Measurements from ENCODE around the gene WBP2NL. TPM values are rescaled to one million over a fixed set of nuclear protein-coding genes. Genes with fewer than 3 reads are reported as not detected.

The WBP2NL gene
- polyA plus RNA-seq, 1 experiment = 0.21 TPM

- H3K27ac ChIP-seq (ENCODE audit: low read depth, low read length) = no peak overlapping the region
- TF ChIP-seq CTCF (IDR thresholded peaks at IDR 0.05; ENCODE audit: low read depth, low read length) = no peak
- POLR2A ChIA-PET = no interaction called here
- H3K27me3 ChIP-seq (ENCODE audit: control insufficient read depth, insufficient read depth, low read length) = peaks cover 7% of the 10 kb centered on the region
- no peak overlapping the region for H3K4me3 ChIP-seq (ENCODE audit: low read depth, low read length)
- CTCF ChIA-PET = interaction anchor here (0.6 to 1.9 kb wide), 4 partner anchors 9 to 260 kb away, joined by 3 to 11 read pairs (median 3); partner anchors contain the start of gene CENPM
- H3K9me3 ChIP-seq (ENCODE audit: control insufficient read depth, insufficient read depth, low read length) = no peaks in the 10 kb centered on the region; the same call in 1 of the 2 replicates
- no peak for DNase-seq (ENCODE audit: low read depth, low spot score)
Measured at GRCh38 chr22:41957941-41958556, 40.5 kb upstream of the WBP2NL start.

- Histone ChIP-seq H3K27ac (ENCODE audit: low read depth, low read length) (no peak overlapping the region), H3K4me3 (ENCODE audit: low read depth, low read length) (no peak overlapping the region), H3K27me3 (ENCODE audit: control insufficient read depth, insufficient read depth, low read length) (peaks cover 7% of the 10 kb centered on the region), H3K9me3 (ENCODE audit: control insufficient read depth, insufficient read depth, low read length) (no peaks in the 10 kb centered on the region)
- no peak for DNase-seq (ENCODE audit: low read depth, low spot score)
- POLR2A ChIA-PET = no interaction called here
- CTCF ChIA-PET = interaction anchor here (0.6 to 1.0 kb wide), 2 partner anchors 126 to 266 kb away, joined by 3 to 4 read pairs; no protein-coding TSS in a partner anchor
- TF ChIP-seq CTCF (IDR thresholded peaks at IDR 0.05; ENCODE audit: low read depth, low read length) = no peak
Measured at GRCh38 chr22:41963453-41964111, 35.0 kb upstream of the WBP2NL start.

GRCh38 chr22:41964112-41964491, 34.5 kb upstream of the WBP2NL start:
- H3K27me3 ChIP-seq (ENCODE audit: control insufficient read depth, insufficient read depth, low read length) = peaks cover 8% of the 10 kb centered on the region
- ChIA-PET CTCF (no interaction called here), POLR2A (no interaction called here)
- DNase-seq (ENCODE audit: low read depth, low spot score) = no peak
- H3K9me3 ChIP-seq (ENCODE audit: control insufficient read depth, insufficient read depth, low read length) = no peaks in the 10 kb centered on the region
- TF ChIP-seq CTCF (IDR thresholded peaks at IDR 0.05; ENCODE audit: low read depth, low read length) = no peak
- H3K27ac ChIP-seq (ENCODE audit: low read depth, low read length) = no peak overlapping the region
- H3K4me3 ChIP-seq (ENCODE audit: low read depth, low read length) = no peak overlapping the region

GRCh38 chr22:41966225-41966606, 32.4 kb upstream of the WBP2NL start:
- no peak for TF ChIP-seq CTCF (IDR thresholded peaks at IDR 0.05; ENCODE audit: low read depth, low read length)
- CTCF ChIA-PET = interaction anchor here (0.7 to 3.3 kb wide), 7 partner anchors 109 to 521 kb away, joined by 3 to 35 read pairs (median 4); partner anchors contain the start of gene NDUFA6
- POLR2A ChIA-PET = interaction anchor here (0.7 kb wide), 1 partner anchor 109 kb away, joined by 4 read pairs; no protein-coding TSS in a partner anchor
- Histone ChIP-seq H3K27me3 (ENCODE audit: control insufficient read depth, insufficient read depth, low read length) (peaks cover 8% of the 10 kb centered on the region), H3K9me3 (ENCODE audit: control insufficient read depth, insufficient read depth, low read length) (no peaks in the 10 kb centered on the region), H3K4me3 (ENCODE audit: low read depth, low read length) (no peak overlapping the region), H3K27ac (ENCODE audit: low read depth, low read length) (no peak overlapping the region)
- no peak for DNase-seq (ENCODE audit: low read depth, low spot score)

All from AG04450 (cell line).